WTC11 (cell line): ENCODE measurements around the gene SRGN.

Experiments used
- ATF3 ChIP-seq: sonication (generic); formaldehyde crosslinking; conservative IDR thresholded peaks from 2 replicates; pipeline ENCODE4 v1.8.1; 2022; ENCODE audit warnings: mild to moderate bottlenecking, missing genetic modification reagents
- ATF6 ChIP-seq: sonication (generic); formaldehyde crosslinking; IDR thresholded peaks from 2 replicates; pipeline ENCODE4 v1.8.1; 2023; ENCODE audit warnings: mild to moderate bottlenecking, missing genetic modification reagents
- CTCF ChIP-seq: fragments of 200-600 bp; IDR thresholded peaks from 2 replicates; pipeline ENCODE4 v1.8.0; 2022; ENCODE audit warnings: antibody characterized with exemption
- ETV6 ChIP-seq: sonication (generic); formaldehyde crosslinking; IDR thresholded peaks from 2 replicates; pipeline ENCODE4 v1.8.1; 2022; ENCODE audit warnings: mild to moderate bottlenecking, missing genetic modification reagents
- ZNF121 ChIP-seq: sonication (generic); formaldehyde crosslinking; IDR thresholded peaks from 2 replicates; pipeline ENCODE4 v1.8.0; 2023; ENCODE audit warnings: missing genetic modification reagents

- TF ChIP-seq CTCF (no peak), ETV6 (CRISPR knock-in tag) (no peak), ZNF121 (CRISPR knock-in tag) (no peak), ATF6 (CRISPR knock-in tag) (no peak), ATF3 (CRISPR knock-in tag) (no peak)
Measured at GRCh38 chr10:69104994-69105790, 17.3 kb downstream of the SRGN start.
